IMR-90 (cell line): ENCODE results near the gene PGA3.

Source experiments
- FOS ChIP-seq: fragments of 150-350 bp; IDR thresholded peaks from 2 replicates; pipeline ENCODE4 v1.6.1; 2016; ENCODE audit warnings: low read depth, low read length
- POLR2A ChIP-seq: IDR thresholded peaks from 2 replicates; pipeline ENCODE4 v1.6.1; 2012; ENCODE audit warnings: mild to moderate bottlenecking, low read depth, low read length
- RCOR1 ChIP-seq: IDR thresholded peaks from 2 replicates; pipeline ENCODE4 v1.6.1; 2012; ENCODE audit warnings: mild to moderate bottlenecking, low read length, improper control_type of control experiment; ENCODE audit not compliant: insufficient replicate concordance
- TF ChIP-seq, protein P1 (sequence below): conservative IDR thresholded peaks from 2 replicates; pipeline ENCODE4 v1.5.1; 2012; ENCODE audit warnings: mild to moderate bottlenecking, low read depth, low read length, improper control_type of control experiment

DNA sequence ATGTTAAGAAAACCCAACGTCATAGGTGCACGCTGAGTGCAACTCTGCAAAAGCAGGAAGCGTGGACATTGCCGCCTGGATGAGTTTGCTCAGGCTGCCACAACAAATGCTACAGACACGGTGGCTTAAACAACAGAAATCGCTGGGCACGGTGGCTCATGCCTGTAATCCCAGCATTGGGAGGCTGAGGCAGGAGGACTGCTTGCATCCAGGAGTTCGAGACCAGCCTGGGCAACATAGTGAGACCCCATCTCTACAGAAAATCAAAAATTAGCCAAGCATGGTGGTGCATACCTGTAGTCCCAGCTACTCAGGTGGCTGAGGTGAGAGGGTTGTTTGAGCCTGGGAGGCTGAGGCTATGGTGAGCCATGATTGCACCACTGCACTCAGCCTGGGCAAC is 13.4 kb upstream of the PGA3 start:
- TF ChIP-seq RCOR1 (no peak), FOS (no peak), POLR2A (no peak)
- TF ChIP-seq, protein P1, sequence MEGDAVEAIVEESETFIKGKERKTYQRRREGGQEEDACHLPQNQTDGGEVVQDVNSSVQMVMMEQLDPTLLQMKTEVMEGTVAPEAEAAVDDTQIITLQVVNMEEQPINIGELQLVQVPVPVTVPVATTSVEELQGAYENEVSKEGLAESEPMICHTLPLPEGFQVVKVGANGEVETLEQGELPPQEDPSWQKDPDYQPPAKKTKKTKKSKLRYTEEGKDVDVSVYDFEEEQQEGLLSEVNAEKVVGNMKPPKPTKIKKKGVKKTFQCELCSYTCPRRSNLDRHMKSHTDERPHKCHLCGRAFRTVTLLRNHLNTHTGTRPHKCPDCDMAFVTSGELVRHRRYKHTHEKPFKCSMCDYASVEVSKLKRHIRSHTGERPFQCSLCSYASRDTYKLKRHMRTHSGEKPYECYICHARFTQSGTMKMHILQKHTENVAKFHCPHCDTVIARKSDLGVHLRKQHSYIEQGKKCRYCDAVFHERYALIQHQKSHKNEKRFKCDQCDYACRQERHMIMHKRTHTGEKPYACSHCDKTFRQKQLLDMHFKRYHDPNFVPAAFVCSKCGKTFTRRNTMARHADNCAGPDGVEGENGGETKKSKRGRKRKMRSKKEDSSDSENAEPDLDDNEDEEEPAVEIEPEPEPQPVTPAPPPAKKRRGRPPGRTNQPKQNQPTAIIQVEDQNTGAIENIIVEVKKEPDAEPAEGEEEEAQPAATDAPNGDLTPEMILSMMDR: no peak
